ENCODE results near the gene ZNF749.
A peak's percentile ranks its signal among the peaks of the same experiment; 100 is the strongest.

ZNF749 gene

DNA sequence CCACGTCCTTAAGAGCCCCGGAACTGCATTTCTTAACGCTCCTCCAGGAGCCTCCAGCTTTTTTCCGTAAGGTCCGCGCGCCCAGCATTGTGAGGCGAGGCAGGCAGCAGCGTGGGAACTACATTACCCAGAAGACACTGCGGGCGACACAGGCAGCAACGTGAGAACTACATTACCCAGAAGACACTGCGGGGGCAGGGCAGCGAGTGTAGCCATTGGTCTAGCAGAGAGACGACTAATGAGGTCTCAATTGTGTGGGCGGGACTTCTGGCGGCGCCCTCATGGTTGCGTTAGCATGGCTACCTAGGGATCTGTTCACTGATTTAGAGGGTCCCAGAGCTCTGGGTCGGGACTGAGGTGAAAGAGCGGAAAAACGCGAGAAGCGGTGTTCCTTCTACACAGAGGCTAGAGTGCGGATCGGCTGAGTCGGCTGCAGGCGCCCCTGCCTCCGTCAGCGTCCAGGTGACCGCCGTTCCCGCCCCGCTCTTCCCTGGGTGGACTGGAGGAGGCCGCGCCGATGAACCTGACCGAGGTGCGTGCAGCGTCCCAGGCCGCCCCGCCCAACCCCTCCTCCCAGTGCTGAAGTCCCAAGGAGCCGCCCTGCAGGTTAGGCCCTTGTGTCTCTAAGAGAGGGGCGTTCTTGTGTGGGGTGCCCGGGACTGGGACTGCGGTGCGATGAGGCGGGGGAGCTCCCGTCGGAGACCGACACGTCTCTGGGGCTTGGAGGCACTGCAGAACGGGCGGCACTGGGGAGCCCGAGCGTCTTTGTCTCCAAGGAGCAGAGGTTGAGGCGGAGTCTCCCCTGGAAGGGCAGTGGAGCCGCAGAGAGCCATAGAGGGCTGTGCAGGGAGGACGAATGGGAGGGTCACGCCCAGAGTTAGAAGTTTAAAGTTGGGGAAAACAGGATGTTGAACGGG is at the start of gene ZNF749:
ZNF749 (plus strand) TSS at position 264 of the 917 bp plus-strand sequence; CDS start at position 518, 254 bp downstream.
- DNase-seq (ENCODE audit: low spot score), result peak; percentile 99

DNA sequence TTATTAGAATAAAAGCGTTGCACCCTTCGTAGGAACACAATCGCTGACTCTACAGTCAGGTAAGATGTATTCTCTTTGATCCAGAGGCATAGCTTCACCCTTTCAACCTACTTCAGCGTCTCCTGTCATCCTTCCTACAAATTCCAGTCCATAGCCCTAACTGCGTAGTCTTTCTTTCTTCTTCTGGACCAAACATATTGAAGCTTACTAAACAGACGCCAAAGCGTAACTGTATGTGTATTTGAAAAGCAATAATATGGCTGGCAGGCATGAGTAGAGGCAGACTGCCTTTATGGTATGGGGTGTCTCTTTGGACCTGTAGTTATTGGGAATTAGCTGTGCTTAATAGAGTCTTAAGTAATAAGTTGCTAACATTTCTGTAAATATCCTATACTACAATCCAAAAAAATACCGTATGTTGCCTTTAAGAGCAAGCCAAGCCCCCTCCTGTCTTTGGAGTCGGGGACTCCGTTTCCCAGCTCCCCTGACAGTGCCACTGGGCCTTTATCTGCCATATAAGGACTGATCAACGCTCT is 45.9 kb upstream of the ZNF749 start:
- DNase-seq (ENCODE audit: low spot score), result peak; percentile 17

DNA sequence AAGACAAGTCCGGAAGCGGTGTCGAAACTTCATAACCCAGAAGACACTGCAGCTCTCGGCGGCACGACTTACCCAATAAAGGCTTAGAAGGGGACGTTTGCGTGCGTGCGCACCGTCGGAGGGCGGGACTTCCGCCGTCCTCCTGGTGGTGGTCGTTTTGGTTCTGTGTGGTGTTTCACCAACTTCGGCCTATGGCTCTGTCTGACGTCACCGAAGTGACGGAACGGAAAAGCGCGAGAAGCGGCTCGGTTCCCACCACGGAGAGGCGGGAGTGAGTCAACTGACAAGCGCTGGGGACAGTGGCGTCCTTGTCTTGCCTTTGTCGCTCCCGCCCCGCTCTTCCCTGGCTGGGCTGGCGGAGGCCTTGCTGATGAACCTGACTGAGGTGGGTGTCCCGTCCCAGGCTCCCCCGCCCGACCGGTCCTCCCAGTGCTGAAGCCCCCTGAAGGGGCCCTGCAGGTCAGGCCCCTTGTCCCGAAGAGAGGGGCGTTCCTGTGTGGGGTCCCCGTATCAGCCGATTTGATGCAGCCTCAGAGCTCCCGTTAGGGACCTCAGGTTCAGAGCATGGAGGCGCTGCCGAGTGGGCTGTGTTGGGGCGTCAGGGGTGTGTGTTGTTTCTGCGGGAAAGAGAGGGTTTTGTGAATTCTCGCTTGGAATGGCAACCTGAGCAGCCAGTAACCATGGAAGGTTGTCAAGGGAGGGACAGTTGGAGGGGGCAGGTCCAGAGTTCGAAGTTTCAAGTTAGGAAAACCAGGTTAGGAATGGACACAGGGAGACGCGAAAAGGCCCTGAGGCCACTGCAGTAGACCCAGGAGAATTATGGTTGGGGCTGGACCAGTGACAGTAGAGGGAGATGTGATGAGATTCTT is 45.2 kb upstream of the ZNF749 start, which contains the start of gene ZNF548:
ZNF548 (plus strand) TSS at position 125 of the 869 bp plus-strand sequence; CDS start at position 371, 246 bp downstream.
- DNase-seq (ENCODE audit: low spot score), result peak; percentile 99

DNA sequence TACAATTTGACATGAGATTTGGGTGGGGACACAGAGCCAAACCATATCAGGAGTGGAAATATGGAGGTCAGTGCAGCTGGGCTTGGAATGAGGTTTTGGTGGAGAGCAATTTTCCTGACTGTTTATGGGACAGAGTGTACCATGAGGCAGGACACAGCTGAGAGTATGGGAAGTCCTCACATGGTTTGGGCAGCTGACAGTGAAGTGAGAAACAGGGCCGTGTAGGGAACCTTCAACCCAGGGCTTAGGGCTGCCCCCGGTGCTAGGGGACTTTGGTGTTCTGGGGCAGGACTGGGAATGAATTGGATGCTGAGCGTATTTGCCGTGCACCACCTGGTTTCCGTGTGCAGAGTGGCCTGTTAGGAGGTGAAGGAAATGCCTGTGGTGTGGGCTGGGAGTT is 39.4 kb upstream of the ZNF749 start:
- DNase-seq (ENCODE audit: low spot score), result no peak

DNA sequence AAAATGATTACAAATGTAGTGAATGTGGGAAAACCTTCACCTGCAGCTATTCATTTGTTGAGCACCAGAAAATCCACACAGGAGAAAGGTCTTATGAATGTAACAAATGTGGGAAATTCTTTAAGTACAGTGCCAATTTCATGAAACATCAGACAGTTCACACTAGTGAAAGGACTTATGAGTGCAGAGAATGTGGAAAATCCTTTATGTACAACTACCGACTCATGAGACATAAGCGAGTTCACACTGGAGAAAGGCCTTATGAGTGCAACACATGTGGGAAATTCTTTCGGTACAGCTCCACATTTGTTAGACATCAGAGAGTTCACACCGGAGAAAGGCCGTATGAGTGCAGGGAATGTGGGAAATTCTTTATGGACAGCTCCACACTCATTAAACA is 36.3 kb upstream of the ZNF749 start:
- no peak for DNase-seq (ENCODE audit: low spot score)

DNA sequence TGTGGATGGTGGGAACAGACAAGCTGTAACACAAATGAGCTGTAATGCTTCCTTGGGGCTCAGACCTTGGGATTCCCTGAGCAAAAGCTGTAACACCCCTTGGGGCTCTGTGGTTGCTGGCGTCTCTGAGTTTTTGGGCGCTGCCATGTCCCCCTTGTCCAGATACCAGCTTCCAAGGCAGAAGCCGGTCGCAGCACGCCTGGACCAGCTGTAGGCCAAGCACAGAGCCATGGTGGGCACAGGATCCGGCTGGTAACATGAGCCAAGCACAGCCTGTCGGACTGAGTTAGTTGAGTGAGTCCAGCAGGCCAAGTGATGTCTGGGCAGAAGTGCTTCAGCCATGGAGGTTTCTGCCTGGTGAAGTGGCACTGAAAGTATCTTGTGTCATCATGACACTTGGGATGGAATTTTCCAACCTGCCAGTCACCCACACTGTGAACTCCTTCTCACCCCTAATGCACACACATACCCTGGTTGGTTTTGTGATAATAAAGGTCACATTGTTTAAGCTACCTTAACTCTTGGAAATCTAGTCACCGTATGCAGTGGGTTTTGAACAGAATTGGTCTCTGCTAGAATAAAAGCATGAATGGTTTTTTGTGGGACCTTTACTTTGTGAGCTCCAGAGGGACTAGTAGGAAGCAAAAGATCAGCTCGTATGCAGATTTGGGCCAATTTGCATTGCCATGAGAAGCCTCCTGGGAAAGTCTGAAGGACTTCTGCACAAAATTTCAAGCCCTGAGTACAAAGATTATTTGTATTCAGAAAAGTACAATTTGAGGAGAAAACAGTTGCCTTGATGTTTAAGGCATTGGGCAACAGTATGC is 31.2 kb upstream of the ZNF749 start:
- DNase-seq (ENCODE audit: low spot score), result no peak

DNA sequence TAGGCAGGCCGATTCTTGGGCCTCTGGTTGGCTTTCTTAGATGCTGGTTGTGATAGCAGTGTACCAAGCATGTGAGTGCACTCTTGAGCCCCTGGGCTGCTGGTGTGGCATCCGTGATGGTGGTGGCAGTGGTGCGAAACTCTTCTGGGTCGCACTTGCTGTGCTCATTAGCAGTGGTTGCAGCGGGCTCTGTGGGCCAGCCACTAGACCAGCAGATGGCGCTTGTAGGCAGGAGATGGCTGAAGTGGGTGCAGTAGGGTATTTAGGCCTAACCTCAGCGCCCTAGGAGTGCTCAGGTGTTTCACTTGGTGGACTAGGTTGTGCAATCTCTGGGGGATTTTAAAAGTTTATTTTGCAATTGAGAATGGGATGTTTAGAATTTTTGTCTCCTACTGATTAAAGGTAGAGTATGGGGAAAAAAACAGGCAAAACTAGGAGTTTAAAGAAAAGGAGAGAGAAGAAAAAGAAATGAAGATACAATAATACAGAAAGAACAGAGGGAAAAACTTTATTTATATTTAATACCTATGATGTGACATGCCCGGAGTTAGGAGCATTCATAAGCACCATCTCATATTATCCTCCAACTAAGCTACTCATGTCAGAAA is 28.5 kb upstream of the ZNF749 start:
- DNase-seq (ENCODE audit: low spot score), result peak; percentile 87

DNA sequence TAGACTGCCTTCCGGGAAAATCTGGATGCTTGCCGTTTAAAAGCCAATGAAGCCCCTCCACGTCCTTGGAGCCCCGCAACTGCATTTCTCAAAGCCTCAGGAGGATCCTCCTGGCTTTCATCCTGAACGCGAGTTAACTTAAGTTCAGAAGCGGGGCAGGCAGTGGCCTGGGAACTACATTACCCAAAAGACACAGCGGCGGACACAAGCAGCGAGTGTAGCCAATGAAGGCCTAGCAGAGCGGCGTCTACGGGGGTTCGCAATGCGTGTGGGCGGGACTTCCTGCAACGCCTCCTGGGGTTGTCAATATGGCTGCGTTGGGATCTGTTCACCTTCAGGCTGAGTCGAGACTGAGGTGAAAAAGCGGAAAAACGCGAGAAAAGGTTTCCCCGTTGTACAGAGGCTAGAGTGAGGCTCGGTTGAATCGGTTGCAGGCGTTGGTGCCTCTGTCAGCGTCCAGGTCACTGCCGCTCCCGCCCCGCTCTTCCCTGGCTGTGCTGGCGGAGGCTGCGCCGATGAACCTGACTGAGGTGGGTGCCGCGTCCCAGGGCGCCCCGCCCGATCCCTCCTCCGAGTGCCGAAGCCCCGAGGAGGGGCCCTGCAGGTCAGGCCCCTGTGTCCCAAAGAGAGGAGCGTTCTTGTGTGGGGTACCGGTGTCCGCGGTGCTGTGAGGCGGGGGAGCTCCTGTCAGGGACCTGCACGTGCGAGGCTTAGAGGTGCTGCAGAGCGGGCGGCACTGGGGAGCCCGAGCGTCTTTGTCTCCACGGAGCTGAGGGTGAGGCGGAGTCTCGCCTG is 24.1 kb upstream of the ZNF749 start, which contains the start of gene ZNF17:
ZNF17 (plus strand) TSS at position 285 of the 795 bp plus-strand sequence. CDS start 2,455 bp downstream, outside the sequence.
- DNase-seq (ENCODE audit: low spot score), result peak; percentile 97

DNA sequence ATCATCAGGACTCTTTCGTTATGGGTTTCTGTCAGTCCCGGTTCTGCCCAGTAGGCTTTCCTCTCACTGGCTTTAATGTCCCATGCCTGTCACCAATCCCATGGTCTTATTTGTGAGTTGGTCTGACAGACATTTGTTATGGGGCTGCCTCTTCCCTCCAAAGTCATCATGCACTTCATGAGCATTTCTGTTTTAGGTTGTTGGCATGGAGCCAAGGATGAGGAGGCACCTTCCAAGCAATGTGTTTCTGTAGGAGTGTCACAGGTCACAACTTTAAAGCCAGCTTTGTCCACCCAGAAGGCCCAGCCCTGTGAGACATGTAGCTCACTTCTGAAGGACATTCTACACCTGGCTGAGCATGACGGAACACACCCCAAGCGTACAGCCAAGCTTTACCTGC is 15.7 kb upstream of the ZNF749 start:
- no peak for DNase-seq (ENCODE audit: low spot score)

DNA sequence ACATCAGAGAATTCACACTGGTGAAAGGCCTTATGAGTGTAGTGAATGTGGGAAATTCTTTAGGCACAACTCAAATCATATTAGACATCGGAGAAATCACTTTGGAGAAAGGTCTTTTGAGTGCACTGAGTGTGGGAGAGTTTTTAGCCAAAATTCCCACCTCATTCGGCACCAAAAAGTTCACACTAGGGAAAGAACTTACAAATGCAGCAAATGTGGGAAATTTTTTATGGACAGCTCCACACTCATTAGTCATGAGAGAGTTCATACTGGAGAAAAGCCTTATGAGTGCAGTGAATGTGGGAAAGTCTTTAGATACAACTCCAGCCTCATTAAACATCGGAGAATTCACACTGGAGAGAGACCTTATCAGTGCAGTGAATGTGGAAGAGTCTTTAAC is 14.1 kb upstream of the ZNF749 start:
- DNase-seq (ENCODE audit: low spot score), result no peak

DNA sequence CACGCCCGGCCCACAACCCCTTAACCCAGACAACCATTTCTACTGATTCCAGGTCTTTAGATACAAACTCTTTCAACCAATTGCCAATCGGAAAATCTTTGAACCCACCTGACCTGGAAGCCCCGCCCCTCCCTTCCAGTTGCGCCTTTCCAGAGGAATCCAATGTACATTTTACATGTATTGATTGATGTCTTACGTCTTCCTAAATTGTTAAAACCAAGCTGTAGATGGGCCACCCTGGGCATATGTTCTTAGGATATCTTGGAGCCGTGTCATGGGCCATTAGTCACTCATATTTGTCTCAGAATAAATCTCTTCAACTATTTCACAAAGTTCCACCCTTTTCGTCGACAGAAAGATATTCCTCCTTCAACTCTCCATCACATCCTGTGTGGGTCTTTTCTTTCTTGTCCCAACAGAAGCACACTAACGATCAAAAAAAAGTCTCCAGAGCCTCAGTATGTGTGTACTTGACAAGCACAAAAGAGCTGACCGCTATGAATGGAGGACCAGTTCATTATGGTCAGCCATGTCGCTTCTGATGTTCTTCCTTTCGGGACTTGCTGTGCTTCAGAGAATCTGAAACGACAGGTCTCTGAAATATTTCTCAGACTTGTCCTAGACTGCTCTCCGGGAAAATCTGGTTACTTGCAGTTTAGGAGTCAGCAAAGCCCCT is 601 bp upstream of the ZNF749 start:
- no peak for DNase-seq (ENCODE audit: low spot score)

DNA sequence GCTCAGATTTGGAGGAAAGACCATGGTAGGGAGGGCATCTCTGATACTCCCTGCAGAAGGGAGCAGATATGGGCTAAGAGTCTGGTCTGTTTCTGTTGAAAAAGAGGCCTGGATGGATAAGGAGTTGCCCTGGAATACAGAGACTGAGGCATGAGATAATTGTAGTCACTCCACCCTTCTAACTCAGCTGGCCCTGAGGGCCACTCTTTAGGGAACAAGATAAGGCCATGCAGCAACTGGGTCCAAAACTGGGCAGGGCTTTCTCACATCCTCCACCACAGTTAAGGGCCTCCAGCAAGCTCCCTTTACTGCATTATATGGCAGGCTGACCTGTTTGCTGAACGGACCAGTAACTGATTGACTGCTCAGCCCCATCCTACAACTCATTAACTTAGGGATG is 1.3 kb downstream of the ZNF749 start:
- DNase-seq (ENCODE audit: low spot score), result no peak

DNA sequence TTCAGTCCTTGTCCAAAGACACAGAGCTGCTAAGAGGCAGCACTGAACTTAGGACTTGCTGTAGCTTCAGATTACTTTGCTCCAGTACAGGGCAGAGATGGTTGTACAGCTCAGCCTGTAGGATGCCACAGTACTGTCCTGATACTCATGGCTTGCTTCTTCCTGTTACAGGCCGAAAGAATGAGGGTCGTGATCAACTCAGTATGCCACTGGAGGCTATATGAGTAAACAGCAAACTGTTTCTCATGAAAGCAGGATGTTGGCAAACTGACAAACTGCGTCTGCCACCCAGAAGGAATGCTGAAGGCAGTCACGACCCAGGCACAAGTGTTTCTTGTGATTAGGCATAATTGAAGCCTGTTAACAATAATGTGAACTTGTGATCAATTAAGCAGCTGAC is 2.8 kb downstream of the ZNF749 start:
- no peak for DNase-seq (ENCODE audit: low spot score)

DNA sequence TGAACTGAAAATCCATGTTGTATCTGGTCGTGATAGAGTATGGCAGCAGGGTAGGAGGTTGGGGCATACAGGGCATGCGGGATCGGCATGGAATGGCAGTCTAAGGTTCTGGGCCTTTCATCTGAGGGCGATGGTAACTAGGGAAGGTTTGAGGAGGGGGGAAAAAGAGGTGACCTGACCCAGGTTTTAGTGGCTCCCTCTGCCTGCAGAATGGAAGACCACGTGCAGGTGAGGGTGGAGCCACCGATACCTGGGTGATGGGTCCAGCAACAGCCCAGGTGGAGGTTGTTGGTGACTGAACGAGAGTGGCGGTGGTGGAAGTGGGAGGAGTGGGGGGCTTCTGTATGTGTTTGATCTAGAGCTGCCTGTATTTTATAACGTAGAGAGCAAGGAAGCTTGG is 3.8 kb downstream of the ZNF749 start:
- no peak for DNase-seq (ENCODE audit: low spot score)

DNA sequence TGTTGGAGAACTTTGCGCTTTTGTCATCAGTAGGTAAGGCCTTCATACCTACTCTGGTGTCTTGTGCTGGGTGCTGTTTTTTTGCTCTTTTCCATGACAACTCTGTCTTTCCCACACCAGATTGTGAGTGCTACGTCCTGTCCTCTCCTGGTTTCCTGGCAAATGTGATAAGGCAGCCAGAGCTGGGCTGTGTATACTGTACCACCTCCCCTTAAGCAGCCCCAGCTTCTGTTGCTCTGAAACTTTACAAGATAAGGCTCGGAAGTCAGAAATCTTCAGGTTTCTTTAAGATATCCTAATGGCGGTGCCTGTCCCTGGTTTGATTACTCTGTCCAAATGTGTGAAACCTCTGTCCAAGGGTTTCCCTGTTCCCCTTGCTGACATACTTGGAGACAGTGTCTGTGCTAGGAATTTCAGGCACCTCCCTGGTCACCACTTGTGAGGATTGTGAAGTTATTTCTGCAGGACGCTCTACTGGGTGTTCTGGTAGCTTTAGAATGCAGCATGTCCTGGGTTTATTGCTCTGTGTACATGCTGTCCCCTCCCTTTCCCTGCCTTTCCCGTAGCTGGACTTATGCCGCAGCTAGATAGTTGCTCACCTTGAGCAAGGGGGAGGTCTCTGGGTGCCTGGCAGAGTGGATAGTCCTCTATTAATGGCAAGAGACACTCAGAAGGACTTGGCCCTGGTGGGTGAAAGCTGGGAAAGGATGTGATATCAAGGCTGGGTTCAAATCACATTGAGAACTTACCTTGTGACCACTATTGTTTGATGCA is 7.0 kb downstream of the ZNF749 start:
- no peak for DNase-seq (ENCODE audit: low spot score)

DNA sequence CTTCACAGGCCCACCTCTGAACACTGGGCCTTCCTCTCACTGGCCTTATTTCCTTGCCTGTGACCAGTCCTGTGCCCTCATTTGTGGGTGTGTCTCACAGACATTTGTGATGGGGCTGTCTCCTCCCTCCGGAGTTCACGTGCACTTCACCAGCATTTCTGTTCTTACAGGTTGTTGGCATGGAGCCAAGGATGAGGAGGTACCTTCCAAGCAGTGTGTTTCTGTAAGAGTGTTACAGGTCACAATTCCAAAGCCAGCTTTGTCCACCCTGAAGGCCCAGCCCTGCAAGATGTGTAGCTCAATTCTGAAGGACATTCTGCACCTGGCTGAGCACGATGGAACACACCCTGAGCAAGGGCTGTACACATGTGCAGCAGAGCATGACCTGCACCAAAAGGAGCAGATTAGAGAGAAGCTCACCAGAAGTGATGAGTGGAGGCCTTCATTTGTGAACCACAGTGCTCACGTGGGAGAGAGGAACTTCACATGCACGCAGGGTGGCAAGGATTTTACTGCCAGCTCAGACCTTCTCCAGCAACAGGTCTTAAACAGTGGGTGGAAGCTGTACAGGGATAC is 8.1 kb downstream of the ZNF749 start:
- peak; percentile 19 for DNase-seq (ENCODE audit: low spot score)

DNA sequence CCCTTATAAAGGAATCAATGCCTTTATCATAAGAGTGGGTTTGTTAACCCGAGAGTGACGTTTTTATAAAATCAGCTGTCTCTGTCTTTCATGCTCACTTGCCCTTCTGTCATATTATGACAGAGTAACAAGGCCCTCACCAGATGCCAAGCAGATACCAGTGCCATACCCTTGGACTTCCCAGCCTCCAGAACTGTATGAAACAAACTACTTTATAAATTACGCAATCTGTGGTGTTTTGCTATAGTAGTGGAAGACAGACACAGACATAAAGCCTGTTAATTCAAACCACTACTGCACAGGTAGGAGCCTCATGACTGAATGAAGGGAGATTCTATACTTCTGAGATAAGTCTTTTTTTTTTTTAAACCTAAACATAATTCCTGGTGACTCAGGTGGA is 17.2 kb downstream of the ZNF749 start:
- DNase-seq (ENCODE audit: low spot score), result no peak

DNA sequence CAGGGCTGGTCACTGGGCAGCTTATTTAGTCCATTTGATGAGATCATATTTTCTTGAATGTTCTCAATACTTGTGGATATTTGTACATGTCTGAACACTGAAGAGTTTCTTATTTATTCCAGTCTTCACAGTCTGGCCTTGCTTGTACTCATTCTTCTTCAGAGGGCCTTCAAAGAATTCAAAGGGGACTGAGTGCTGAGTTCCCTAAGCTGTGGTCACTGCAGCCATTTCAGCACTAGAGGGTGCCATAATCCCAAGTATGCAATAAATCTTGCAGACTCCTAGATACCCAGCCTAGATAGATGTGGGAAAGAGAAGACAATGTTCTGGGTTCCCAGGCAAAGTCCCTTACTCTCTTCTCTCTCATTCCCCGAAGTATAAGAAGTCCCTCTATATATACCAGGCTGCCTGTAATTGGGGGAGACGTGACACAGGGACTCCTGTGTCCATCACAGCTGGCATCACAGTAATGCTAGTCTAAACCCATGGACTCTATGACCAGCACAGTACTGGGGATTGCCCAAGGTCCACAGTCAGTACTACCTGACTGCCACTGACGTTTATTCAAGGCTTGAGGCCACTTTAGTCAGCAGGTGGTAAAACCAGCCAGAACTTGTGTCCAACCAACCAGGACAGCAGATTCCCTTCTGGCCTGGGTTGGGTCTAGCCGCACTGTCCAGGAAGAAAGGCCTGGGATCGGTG is 30.7 kb downstream of the ZNF749 start:
- DNase-seq (ENCODE audit: low spot score), result peak; percentile 84

Measured in NAMALWA (cell line).